Esophagus muscularis mucosa (tissue), 3 donors: ENCODE measurements around the gene MSI2.

Source experiments
- CTCF ChIP-seq, 3 experiments: fragments of 200-600 bp in 2 of 3; fragments of 450-650 bp in 1 of 3; sonication (generic) in 2 of 3; IDR thresholded peaks; one replicate each; pipeline ENCODE4 v1.5.1; 2017 to 2019; ENCODE audit warnings: antibody characterized with exemption in 3 of 3, mild to moderate bottlenecking in 2 of 3, moderate library complexity in 1 of 3
- POLR2A ChIP-seq: fragments of 450-650 bp; IDR thresholded peaks from one replicate; pipeline ENCODE4 v1.6.1; 2017; ENCODE audit warnings: antibody characterized with exemption, moderate library complexity, mild to moderate bottlenecking, low read depth
- POLR2AphosphoS5 ChIP-seq, 2 donors: sonication (generic); formaldehyde crosslinking; IDR thresholded peaks; one replicate each; pipeline ENCODE4 v1.6.1; 2017; ENCODE audit warnings: antibody characterized with exemption in 2 of 2

DNA sequence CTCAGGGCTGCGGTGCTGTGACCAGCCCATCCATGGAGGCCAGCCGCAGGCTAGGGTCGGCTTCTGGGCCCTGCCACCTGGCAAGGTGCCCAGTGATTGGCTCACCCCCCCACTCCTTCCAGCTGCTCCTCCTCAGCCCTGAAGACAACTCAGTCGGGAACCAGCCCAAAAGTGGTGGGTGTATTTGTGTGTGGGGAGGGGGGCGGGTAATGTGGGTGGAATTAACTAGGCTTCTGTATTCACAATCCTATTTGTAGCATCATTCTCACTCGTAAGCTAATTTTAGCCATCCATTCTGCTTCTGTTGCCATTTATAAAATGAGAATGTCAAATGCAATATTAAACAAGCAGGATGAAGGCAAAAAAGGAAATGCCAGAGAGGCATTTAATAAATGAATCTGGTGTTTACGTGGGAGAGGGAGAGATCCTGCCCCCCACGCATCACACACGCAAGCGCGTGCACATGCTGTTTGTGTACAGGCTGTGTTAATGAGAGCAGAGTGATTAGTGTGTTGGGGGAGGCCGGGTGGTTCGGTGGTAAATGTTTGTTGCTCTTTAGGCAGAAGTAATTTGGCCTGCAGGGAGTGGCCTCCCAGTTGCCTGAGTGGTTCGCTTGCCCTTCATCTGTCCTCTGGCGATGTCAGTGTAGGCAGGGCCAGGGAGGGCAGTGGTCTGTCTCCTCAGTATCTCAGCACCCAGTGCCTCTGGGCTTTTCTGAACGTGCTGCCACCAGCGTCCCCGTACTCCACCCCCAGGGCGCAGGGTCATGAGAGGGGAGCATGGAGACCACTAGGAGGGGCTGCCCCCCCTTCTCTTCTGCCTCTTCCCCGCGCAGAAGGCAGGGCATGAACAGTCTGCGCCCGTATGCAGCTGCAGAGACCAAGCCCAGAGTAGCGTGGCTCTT, 348.7 kb downstream of the MSI2 start:
- TF ChIP-seq CTCF (IDR thresholded peaks at IDR 0.05) (no peak), POLR2A (no peak), POLR2AphosphoS5 (IDR thresholded peaks at IDR 0.05) (no peak)
